Breast epithelium (tissue), 4 donors: ENCODE data around the gene TRPM3. TPM values are rescaled to one million over a fixed set of nuclear protein-coding genes. Genes with fewer than 3 reads are reported as not detected.

Source experiments
- DNase-seq, 2 donors: peaks; one replicate each; pipeline ENCODE4 v3.0.0-alpha.2; 2019; ENCODE audit warnings: low spot score in 2 of 2
- H3K27ac ChIP-seq, 2 donors: fragments of 200-600 bp; sonication (generic) in 1 of 2; one replicate each; pipeline ENCODE4 v1.5.1; 2016 to 2019; ENCODE audit warnings: mild to moderate bottlenecking in 1 of 2
- H3K27me3 ChIP-seq, 2 donors: fragments of 200-600 bp; sonication (generic) in 1 of 2; one replicate each; pipeline versions ENCODE4 v1.5.1 to v1.6.0; 2017 to 2019; ENCODE audit warnings: control low read depth in 1 of 2, mild to moderate bottlenecking in 1 of 2
- H3K36me3 ChIP-seq: fragments of 200-600 bp; one replicate; pipeline ENCODE4 v1.5.1; 2019
- H3K4me1 ChIP-seq, 2 donors: fragments of 200-600 bp; sonication (generic); one replicate each; pipeline ENCODE4 v1.5.1; 2016 to 2019; ENCODE audit warnings: control low read depth in 1 of 2
- H3K4me3 ChIP-seq, 3 donors: fragments of 200-600 bp; sonication (generic); 1 replicate in 2 of 3; 2 replicates in 1 of 3; pipeline ENCODE4 v1.5.1; 2016 to 2019; ENCODE audit warnings: mild to moderate bottlenecking in 3 of 3, moderate library complexity in 2 of 3
- H3K9me3 ChIP-seq, 2 donors: fragments of 200-600 bp; sonication (generic) in 1 of 2; one replicate each; pipeline ENCODE4 v1.5.1; 2016 to 2019; ENCODE audit warnings: control low read depth in 1 of 2
- POLR2A ChIP-seq: fragments of 450-650 bp; IDR thresholded peaks from one replicate; pipeline ENCODE4 v1.6.1; 2016; ENCODE audit warnings: antibody characterized with exemption, mild to moderate bottlenecking, moderate library complexity
- POLR2AphosphoS5 ChIP-seq, 3 donors: sonication (generic); formaldehyde crosslinking; IDR thresholded peaks; one replicate each; pipeline ENCODE4 v1.6.1; 2017; ENCODE audit warnings: antibody characterized with exemption in 3 of 3
- intact Hi-C: fragments of 100-400 bp; cut with DNase I; formaldehyde crosslinking; loops from one replicate; pipeline ENCODE4 v1.15.1; 2023; ENCODE audit warnings: low total_unique reads
- total RNA-seq, 3 donors: library from RNA; depleted of rRNA; stranded (reverse); fragments of >200 nt; gene quantifications; one replicate each; pipeline ENCODE4 v1.1.0, GENCODE V29; 2016
- TF ChIP-seq, protein P1 (sequence below), 3 donors: fragments of 450-650 bp; IDR thresholded peaks; one replicate each; pipeline ENCODE4 v1.5.1; 2016 to 2017; ENCODE audit warnings: antibody characterized with exemption in 3 of 3, mild to moderate bottlenecking in 3 of 3, moderate library complexity in 3 of 3

Gene TRPM3
- total RNA-seq, 3 donors from 2014 or later: 0.33 to 0.88 (median 0.64) TPM

DNA sequence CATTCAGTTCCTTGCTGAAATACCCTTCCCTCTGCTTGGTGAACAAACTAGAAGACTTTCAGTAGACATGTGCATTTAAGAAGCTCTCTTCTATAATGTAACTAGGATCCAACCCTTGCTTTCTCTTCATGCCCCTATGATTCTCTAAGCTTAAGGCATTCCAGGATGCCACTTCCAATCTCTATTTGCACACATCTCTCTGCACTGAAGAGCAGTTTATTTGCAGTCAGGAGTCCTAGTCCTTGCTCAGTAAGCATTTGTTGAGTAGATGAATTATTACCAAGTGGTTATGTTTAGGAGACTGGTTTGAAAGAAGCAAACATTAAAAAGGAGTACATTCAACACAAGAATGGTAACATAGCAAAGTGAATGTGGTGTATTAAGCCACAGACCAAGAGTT lies 432.7 kb downstream of the TRPM3 start:
- TF ChIP-seq, protein P1, sequence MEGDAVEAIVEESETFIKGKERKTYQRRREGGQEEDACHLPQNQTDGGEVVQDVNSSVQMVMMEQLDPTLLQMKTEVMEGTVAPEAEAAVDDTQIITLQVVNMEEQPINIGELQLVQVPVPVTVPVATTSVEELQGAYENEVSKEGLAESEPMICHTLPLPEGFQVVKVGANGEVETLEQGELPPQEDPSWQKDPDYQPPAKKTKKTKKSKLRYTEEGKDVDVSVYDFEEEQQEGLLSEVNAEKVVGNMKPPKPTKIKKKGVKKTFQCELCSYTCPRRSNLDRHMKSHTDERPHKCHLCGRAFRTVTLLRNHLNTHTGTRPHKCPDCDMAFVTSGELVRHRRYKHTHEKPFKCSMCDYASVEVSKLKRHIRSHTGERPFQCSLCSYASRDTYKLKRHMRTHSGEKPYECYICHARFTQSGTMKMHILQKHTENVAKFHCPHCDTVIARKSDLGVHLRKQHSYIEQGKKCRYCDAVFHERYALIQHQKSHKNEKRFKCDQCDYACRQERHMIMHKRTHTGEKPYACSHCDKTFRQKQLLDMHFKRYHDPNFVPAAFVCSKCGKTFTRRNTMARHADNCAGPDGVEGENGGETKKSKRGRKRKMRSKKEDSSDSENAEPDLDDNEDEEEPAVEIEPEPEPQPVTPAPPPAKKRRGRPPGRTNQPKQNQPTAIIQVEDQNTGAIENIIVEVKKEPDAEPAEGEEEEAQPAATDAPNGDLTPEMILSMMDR (IDR thresholded peaks at IDR 0.05): no peak
- TF ChIP-seq POLR2A (no peak), POLR2AphosphoS5 (IDR thresholded peaks at IDR 0.05) (no peak)
- H3K27me3 ChIP-seq: no peaks in the 10 kb centered on the region

DNA sequence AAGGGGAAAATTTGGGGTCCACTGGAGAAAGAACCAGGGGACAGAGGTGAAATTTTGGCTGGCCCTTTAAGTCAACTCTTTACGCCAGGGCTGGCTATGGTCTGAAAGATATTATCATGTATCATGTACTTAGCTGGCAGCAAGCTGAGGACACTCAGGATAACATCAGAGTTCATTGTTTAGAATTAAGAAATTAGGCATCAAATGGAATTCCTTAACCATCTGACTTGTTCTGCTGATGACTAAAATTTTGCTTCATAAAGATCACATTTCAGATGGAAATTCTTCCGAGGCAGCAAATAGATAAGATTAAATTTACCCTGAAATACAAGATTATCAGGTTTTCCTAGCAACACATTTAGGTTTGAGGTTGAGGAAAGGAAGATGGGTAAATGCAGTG lies 437.6 kb downstream of the TRPM3 start:
- Histone ChIP-seq H3K36me3 (no peaks in the 10 kb centered on the region), H3K9me3 (no peaks in the 10 kb centered on the region), H3K4me1 (no peaks in the 10 kb centered on the region), H3K4me3 (no peak overlapping the region), H3K27me3 (no peaks in the 10 kb centered on the region), H3K27ac (no peak overlapping the region)
- intact Hi-C loops: no loop called here
- no peak for DNase-seq
- no peak for TF ChIP-seq POLR2AphosphoS5 (IDR thresholded peaks at IDR 0.05)
- TF ChIP-seq, protein P1 (IDR thresholded peaks at IDR 0.05): no peak
- no peak for TF ChIP-seq POLR2A

More for the DNA sequence above, 432.7 kb downstream of the TRPM3 start:
- Histone ChIP-seq H3K9me3 (no peaks in the 10 kb centered on the region), H3K27ac (no peak overlapping the region), H3K4me3 (no peak overlapping the region), H3K36me3 (no peaks in the 10 kb centered on the region), H3K4me1 (no peaks in the 10 kb centered on the region)
- no peak for DNase-seq
- intact Hi-C loops: no loop called here

DNA sequence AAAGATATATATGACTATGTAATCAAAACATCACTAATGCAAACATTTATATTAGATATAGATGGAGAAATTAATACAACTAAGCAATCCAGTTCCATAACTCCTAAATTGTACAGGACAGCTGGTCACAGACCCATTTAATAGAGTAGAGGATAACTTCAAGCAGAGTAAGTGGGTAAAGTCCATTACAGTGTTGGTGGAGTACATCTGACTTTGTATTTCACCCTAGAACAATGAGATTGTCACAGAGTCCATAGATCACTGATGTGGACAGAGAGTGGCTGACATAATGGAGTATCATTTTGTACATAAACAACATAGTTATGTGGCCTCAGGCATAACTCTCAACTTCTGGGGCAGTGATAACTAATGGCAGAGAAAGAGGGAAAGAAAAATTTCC lies 439.1 kb downstream of the TRPM3 start:
- Histone ChIP-seq H3K27ac (no peak overlapping the region), H3K4me1 (no peaks in the 10 kb centered on the region), H3K4me3 (no peak overlapping the region), H3K36me3 (no peaks in the 10 kb centered on the region), H3K9me3 (no peaks in the 10 kb centered on the region), H3K27me3 (no peaks in the 10 kb centered on the region)
- intact Hi-C loops: no loop called here
- DNase-seq: no peak
- TF ChIP-seq POLR2AphosphoS5 (IDR thresholded peaks at IDR 0.05) (no peak), POLR2A (no peak)
- TF ChIP-seq, protein P1 (IDR thresholded peaks at IDR 0.05): no peak

DNA sequence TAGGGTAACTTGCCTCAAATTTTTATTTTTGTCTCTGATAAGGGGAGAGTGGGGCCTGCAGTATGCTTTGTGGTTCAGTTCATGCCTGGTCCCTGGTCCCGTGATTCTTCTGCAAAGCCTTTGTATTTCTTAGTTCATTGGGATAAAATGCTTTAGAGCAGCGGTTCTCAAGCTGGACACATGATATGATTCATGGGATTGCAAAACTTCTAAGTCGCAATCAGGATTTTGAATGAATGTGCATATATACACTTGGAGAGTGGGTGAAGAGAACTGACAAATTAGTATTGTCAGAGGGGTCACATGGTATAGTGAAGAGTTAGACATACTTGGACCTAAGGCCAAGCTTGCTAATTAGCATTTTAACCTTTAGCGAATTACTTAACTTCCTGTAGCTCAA lies 441.6 kb downstream of the TRPM3 start:
- Histone ChIP-seq H3K4me1 (no peaks in the 10 kb centered on the region), H3K27ac (no peak overlapping the region), H3K4me3 (no peak overlapping the region), H3K9me3 (no peaks in the 10 kb centered on the region), H3K36me3 (no peaks in the 10 kb centered on the region), H3K27me3 (no peaks in the 10 kb centered on the region)
- TF ChIP-seq, protein P1 (IDR thresholded peaks at IDR 0.05): no peak
- TF ChIP-seq POLR2A (no peak), POLR2AphosphoS5 (IDR thresholded peaks at IDR 0.05) (no peak)
- no peak for DNase-seq
- intact Hi-C loops: no loop called here

DNA sequence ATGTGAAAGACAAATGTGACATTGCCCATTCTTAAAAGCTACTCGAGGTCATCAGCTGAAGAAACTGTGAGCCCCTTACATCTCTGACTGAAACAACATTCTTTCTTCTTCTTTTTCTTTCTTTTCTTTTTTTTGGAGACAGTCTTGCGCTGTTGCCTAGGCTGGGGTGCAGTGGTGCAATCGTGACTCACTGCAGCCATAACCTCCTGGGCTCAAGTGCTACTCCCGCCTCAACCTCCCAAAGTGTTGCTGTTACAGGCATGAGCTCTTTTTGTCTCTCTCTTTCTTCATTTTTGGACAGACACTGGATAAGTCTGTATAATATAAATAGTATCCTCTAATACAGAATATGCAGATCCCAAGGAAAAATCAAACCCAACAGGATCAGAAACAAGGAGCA lies 443.3 kb downstream of the TRPM3 start:
- no peaks in the 10 kb centered on the region for H3K9me3 ChIP-seq
- intact Hi-C loops: no loop called here
- no peaks in the 10 kb centered on the region for H3K4me1 ChIP-seq
- H3K4me3 ChIP-seq: no peak overlapping the region
- H3K27me3 ChIP-seq: no peaks in the 10 kb centered on the region
- H3K36me3 ChIP-seq: no peaks in the 10 kb centered on the region
- TF ChIP-seq POLR2AphosphoS5 (IDR thresholded peaks at IDR 0.05) (no peak), POLR2A (no peak)
- TF ChIP-seq, protein P1 (IDR thresholded peaks at IDR 0.05): no peak
- no peak for DNase-seq
- no peak overlapping the region for H3K27ac ChIP-seq
